Chondrocyte (in vitro differentiated cells): Measurements from ENCODE around the gene NEGR1. TPM values are rescaled to one million over a fixed set of nuclear protein-coding genes. Genes with fewer than 3 reads are reported as not detected.

Source experiments
- DNase-seq: peaks from one replicate; pipeline ENCODE4 v3.0.0; 2021; ENCODE audit warnings: mixed read lengths, low spot score
- H3K27ac Mint-ChIP-seq: one replicate; pipeline ENCODE4 v1.8.0; 2021; ENCODE audit warnings: mild to moderate bottlenecking, moderate library complexity, mixed read lengths; ENCODE audit not compliant: unreplicated experiment
- H3K27me3 Mint-ChIP-seq: 2 replicates; pipeline ENCODE4 v1.8.0; 2021; ENCODE audit warnings: low read depth, mixed read lengths
- H3K36me3 Mint-ChIP-seq: 2 replicates; pipeline ENCODE4 v1.8.0; 2021; ENCODE audit warnings: low read depth, mixed read lengths
- H3K4me1 Mint-ChIP-seq: 2 replicates; pipeline ENCODE4 v1.8.0; 2021; ENCODE audit warnings: low read depth, mild to moderate bottlenecking, mixed read lengths
- H3K4me3 Mint-ChIP-seq: one replicate; pipeline ENCODE4 v1.8.0; 2021; ENCODE audit warnings: mild to moderate bottlenecking, moderate library complexity, mixed read lengths; ENCODE audit not compliant: unreplicated experiment
- H3K9me3 Mint-ChIP-seq: 2 replicates; pipeline ENCODE4 v1.8.0; 2021; ENCODE audit warnings: low read depth, mixed read lengths
- total RNA-seq: library from RNA; stranded (reverse); gene quantifications from 3 replicates; pipeline ENCODE4 v1.2.1, GENCODE V29; 2021
- TF ChIP-seq, protein P1 (sequence below): fragments of 200-600 bp; sonication (generic); IDR thresholded peaks from 2 replicates; pipeline ENCODE4 v1.5.0; 2021; ENCODE audit warnings: antibody characterized with exemption, mild to moderate bottlenecking, moderate library complexity

The NEGR1 gene
- total RNA-seq, 1 donor from 2014 or later, result 7.7 TPM

DNA sequence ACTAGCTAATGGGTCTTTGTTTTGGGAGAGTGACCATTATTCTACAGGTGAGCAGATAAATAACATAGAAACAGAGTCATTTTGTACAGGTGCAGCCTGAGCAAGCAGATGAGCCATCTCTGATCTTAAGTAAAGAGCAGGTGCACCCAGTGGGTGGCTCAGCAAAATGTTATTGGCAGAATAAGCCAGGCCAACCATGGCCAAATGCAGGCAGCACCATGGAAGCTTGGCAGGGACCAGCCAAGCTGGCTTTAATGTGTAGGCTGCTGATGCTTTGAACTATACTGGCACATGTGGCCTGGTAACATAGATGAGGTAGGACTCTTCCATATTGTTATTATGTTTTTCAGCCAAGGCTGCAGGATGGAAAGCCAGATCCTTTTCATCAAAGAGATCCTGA lies 648.2 kb downstream of the NEGR1 start:
- Mint-ChIP-seq H3K27me3 (no peaks in the 10 kb centered on the region), H3K36me3 (no peaks in the 10 kb centered on the region), H3K27ac (no peak overlapping the region), H3K9me3 (peaks cover 13% of the 10 kb centered on the region), H3K4me1 (peaks cover 9% of the 10 kb centered on the region), H3K4me3 (no peak overlapping the region)
- DNase-seq, result no peak
- TF ChIP-seq, protein P1, sequence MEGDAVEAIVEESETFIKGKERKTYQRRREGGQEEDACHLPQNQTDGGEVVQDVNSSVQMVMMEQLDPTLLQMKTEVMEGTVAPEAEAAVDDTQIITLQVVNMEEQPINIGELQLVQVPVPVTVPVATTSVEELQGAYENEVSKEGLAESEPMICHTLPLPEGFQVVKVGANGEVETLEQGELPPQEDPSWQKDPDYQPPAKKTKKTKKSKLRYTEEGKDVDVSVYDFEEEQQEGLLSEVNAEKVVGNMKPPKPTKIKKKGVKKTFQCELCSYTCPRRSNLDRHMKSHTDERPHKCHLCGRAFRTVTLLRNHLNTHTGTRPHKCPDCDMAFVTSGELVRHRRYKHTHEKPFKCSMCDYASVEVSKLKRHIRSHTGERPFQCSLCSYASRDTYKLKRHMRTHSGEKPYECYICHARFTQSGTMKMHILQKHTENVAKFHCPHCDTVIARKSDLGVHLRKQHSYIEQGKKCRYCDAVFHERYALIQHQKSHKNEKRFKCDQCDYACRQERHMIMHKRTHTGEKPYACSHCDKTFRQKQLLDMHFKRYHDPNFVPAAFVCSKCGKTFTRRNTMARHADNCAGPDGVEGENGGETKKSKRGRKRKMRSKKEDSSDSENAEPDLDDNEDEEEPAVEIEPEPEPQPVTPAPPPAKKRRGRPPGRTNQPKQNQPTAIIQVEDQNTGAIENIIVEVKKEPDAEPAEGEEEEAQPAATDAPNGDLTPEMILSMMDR, result no peak

DNA sequence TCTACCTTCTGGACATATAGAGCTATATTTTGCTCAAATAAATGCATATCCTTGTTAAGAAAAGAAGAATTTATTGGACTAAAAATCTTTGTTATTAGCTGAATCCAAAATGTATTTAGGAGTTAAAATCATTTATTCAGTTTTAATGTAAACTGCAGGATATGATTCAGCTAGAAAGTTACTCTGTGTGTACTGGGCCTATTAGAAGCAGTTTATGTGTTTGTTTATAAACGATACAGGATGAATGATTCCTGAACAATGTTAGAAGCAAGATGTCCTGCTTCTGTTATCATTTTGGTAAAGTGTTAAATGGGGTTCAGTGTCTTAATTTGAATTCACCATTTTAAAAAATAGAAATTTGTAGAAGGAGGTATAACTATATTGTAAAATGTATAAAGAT lies 652.3 kb downstream of the NEGR1 start:
- Mint-ChIP-seq H3K27ac (no peak overlapping the region), H3K9me3 (peaks cover 10% of the 10 kb centered on the region), H3K27me3 (no peaks in the 10 kb centered on the region), H3K4me3 (no peak overlapping the region), H3K36me3 (no peaks in the 10 kb centered on the region), H3K4me1 (no peaks in the 10 kb centered on the region)
- TF ChIP-seq, protein P1, result no peak
- DNase-seq, result no peak

DNA sequence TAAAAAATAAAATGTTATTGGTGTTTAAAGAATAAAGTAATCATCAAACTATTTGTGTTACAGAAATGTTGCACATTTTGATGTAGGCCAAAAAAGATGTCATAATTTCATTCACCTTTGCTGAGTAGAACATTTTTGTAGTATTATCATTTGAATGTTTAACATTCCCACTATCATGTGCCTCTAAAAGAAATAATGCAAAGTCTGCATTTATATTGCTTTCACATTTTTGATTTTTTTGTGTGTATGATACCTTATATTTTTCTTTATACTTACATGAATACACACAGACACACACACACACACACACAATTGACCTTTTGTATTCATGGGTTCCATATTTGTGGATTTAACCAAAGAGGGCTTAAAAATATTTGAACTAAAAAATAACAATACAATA lies 657.3 kb downstream of the NEGR1 start:
- TF ChIP-seq, protein P1, result no peak
- DNase-seq, result no peak
- H3K9me3 Mint-ChIP-seq, result peaks cover 7% of the 10 kb centered on the region

DNA sequence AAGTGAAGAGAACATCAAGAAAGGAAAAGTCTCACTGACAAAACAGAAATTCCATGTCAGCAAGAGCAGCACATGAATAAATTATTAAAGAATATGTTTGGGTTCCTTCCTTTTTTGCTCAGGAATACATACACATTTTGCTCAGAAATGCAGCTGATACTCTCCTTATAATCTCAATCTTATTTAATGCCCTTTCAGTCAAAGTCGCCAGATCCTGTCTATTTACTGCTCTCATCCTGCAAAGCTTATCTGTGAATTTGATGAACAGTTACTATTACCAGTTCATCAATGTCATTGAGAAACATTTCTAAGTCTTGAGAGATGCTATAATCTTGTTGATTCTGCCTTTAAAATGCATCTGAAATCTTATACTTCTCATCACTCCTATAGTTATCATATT lies 658.5 kb downstream of the NEGR1 start:
- Mint-ChIP-seq H3K4me1 (peaks cover 3% of the 10 kb centered on the region), H3K27ac (no peak overlapping the region), H3K4me3 (no peak overlapping the region), H3K9me3 (peaks cover 8% of the 10 kb centered on the region), H3K27me3 (no peaks in the 10 kb centered on the region), H3K36me3 (no peaks in the 10 kb centered on the region)
- no peak for DNase-seq
- TF ChIP-seq, protein P1, result no peak

More for the DNA sequence above, 657.3 kb downstream of the NEGR1 start:
- Mint-ChIP-seq H3K36me3 (no peaks in the 10 kb centered on the region), H3K27me3 (no peaks in the 10 kb centered on the region), H3K27ac (no peak overlapping the region), H3K4me3 (no peak overlapping the region), H3K4me1 (peaks cover 3% of the 10 kb centered on the region)

DNA sequence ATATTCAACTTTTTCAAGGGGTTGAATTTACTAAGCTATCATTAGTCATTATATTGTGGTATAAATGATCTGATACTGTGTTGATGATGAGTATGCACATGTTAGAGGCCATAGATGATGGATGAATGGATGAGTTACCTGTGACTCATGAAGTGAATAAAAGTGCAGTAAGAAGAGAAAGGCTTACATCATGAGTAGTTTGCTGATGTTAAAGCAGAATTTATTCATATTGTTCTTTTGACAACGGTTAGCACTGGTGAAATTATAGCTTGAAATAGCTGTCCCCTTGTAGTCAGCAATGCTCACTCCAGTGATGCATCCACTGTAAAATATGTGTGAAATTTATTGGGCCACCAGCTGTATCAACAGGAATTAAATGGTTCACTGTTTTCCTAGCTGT lies 660.6 kb downstream of the NEGR1 start:
- no peaks in the 10 kb centered on the region for H3K27me3 Mint-ChIP-seq
- H3K4me1 Mint-ChIP-seq, result peaks cover 3% of the 10 kb centered on the region
- no peak overlapping the region for H3K27ac Mint-ChIP-seq
- DNase-seq, result no peak
- H3K4me3 Mint-ChIP-seq, result no peak overlapping the region
- H3K9me3 Mint-ChIP-seq, result peaks cover 3% of the 10 kb centered on the region
- TF ChIP-seq, protein P1, result no peak
- no peaks in the 10 kb centered on the region for H3K36me3 Mint-ChIP-seq
